ENCODE results near the gene SLC35F3.

SLC35F3 gene

GRCh38 chr1:234373959-234374254, 469.4 kb downstream of the SLC35F3 start:
- DNase-seq (ENCODE audit: low read depth): no peak
- H3K4me3 ChIP-seq (ENCODE audit: low read depth, low read length): peak overlapping the region; percentile 89
- TF ChIP-seq CTCF (IDR thresholded peaks at IDR 0.05; ENCODE audit: low read depth, low read length): no peak
- TF ChIP-seq POLR2A (IDR thresholded peaks at IDR 0.05; ENCODE audit: extremely low read depth, insufficient read length): no peak
- no peak for TF ChIP-seq MAX (IDR thresholded peaks at IDR 0.05; ENCODE audit: low read depth, low read length)
- no peak for TF ChIP-seq MYC (IDR thresholded peaks at IDR 0.05; ENCODE audit: low read depth, low read length)

All from NB4 (cell line).